Activated B cell treated with CpG ODN at 0.5 μM for 24 hours (primary cell): ENCODE measurements around the gene CYTH1. TPM values are rescaled to one million over a fixed set of nuclear protein-coding genes. Genes with fewer than 3 reads are reported as not detected.
A peak's percentile ranks its signal among the peaks of the same experiment; 100 is the strongest.

Experiments used
- ATAC-seq: fragments of 200-7000 bp; cut with Tn5 transposase; one replicate; pipeline ENCODE4 v1.10.0; 2021; ENCODE audit warnings: low read depth, mild to moderate bottlenecking, moderate library complexity
- CTCF ChIA-PET: fragments of 350-600 bp; sonication (Branson Sonifier 250); formaldehyde crosslinking; loops from one replicate; lab custom pipeline; 2021; ENCODE audit warnings: antibody characterized with exemption; lab: Charles Lee
- POLR2A ChIA-PET: fragments of 350-600 bp; sonication (Branson Sonifier 250); formaldehyde crosslinking; loops from one replicate; lab custom pipeline; 2021; ENCODE audit warnings: antibody characterized with exemption; lab: Charles Lee
- DNase-seq: peaks from one replicate; pipeline ENCODE4 v3.0.0; 2022
- H3K27ac Mint-ChIP-seq: one replicate; pipeline ENCODE4 v1.8.0; 2020; ENCODE audit warnings: mixed read lengths
- H3K27me3 Mint-ChIP-seq: one replicate; pipeline ENCODE4 v1.8.0; 2021; ENCODE audit warnings: mixed read lengths
- H3K36me3 Mint-ChIP-seq: one replicate; pipeline ENCODE4 v1.8.0; 2021; ENCODE audit warnings: low read depth, mixed read lengths
- H3K4me1 Mint-ChIP-seq: one replicate; pipeline ENCODE4 v1.8.0; 2021; ENCODE audit warnings: mixed read lengths
- H3K4me3 Mint-ChIP-seq: one replicate; pipeline ENCODE4 v1.8.0; 2020; ENCODE audit warnings: mild to moderate bottlenecking, mixed read lengths
- H3K9me3 Mint-ChIP-seq: one replicate; pipeline ENCODE4 v1.8.0; 2020; ENCODE audit warnings: mixed read lengths
- intact Hi-C: fragments of 100-400 bp; cut with micrococcal nuclease; formaldehyde crosslinking; loops from one replicate; pipeline ENCODE4 v1.15.1; 2024
- total RNA-seq: library from RNA; stranded (reverse); gene quantifications from 2 replicates; pipeline ENCODE4 v1.2.3, GENCODE V29; 2022
- TF ChIP-seq, protein P1 (sequence below): fragments of 200-600 bp; IDR thresholded peaks from one replicate; pipeline ENCODE4 v1.8.0; 2022; ENCODE audit warnings: antibody characterized with exemption, mild to moderate bottlenecking

CYTH1 gene
- total RNA-seq, 1 donor from 2014 or later: 391 TPM

DNA sequence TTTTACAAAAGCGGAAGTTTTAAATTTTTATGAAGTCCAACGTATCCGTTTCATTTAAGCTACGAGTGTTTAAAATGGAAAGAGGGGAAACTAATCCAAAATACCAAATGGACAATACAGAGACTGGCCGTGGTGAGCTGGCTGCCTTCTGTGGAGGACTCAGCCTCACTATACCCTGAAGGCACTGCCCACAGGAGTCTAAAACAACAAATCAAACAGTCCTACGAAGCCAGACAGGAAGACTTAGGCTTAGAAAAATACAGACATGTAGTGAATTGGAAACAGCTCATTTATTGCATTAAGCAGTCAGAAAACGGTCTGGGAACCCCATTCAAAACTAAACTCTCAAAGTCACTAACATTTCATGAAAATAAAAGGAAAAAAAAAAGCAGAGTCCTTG lies 75.1 kb downstream of the CYTH1 start:
- ATAC-seq (no peak), DNase-seq (no peak)
- CTCF ChIA-PET: interaction anchor here (0.9 to 5.1 kb wide), 9 partner anchors 11 to 210 kb away, joined by 3 to 42 read pairs (median 7); no protein-coding TSS in a partner anchor
- Mint-ChIP-seq H3K27ac (peak overlapping the region; percentile 84), H3K9me3 (no peaks in the 10 kb centered on the region), H3K36me3 (peaks cover 78% of the 10 kb centered on the region), H3K27me3 (no peaks in the 10 kb centered on the region), H3K4me1 (peaks cover 79% of the 10 kb centered on the region), H3K4me3 (no peak overlapping the region)
- TF ChIP-seq, protein P1, sequence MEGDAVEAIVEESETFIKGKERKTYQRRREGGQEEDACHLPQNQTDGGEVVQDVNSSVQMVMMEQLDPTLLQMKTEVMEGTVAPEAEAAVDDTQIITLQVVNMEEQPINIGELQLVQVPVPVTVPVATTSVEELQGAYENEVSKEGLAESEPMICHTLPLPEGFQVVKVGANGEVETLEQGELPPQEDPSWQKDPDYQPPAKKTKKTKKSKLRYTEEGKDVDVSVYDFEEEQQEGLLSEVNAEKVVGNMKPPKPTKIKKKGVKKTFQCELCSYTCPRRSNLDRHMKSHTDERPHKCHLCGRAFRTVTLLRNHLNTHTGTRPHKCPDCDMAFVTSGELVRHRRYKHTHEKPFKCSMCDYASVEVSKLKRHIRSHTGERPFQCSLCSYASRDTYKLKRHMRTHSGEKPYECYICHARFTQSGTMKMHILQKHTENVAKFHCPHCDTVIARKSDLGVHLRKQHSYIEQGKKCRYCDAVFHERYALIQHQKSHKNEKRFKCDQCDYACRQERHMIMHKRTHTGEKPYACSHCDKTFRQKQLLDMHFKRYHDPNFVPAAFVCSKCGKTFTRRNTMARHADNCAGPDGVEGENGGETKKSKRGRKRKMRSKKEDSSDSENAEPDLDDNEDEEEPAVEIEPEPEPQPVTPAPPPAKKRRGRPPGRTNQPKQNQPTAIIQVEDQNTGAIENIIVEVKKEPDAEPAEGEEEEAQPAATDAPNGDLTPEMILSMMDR: no peak
- POLR2A ChIA-PET: interaction anchor here (0.6 to 15.8 kb wide), 17 partner anchors 10 to 96 kb away, joined by 3 to 396 read pairs (median 5); no protein-coding TSS in a partner anchor
- intact Hi-C loops: loop anchor here (5.0 kb wide), 1 partner anchor 135 kb away; the partner anchor contains the start of gene USP36

DNA sequence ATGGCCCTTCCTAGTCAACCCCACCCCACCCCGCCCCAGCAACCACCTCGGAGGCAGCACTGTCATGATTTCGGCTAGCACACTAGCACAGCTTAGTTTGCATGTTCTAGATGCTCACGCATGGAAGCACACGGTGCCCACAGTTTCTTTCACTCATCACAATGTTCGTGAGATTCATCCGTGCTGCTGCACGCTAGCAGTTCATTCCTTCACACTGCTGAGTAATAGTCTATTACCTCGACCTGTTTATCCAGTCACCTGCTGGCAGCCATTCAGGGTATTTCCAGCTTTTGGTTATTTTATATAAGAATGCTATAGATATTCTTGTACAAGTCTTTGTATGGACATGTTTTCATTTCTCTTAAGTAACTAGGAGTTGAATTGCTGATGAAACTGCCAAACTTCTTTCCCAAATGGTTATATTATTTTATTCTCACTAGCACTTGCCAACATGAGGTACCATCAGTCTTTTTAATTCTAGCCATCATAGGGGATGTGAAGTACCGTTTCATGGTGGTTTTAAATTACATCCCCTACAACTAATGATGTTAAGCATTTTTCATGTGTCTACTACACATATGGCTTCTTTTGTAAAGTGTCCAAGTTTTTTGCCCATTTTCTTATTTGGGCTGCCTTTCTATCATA lies 75.7 kb downstream of the CYTH1 start:
- H3K4me3 Mint-ChIP-seq: peak overlapping the region; percentile 24
- CTCF ChIA-PET: interaction anchor here (0.9 to 5.1 kb wide), 5 partner anchors 10 to 41 kb away, joined by 3 to 42 read pairs (median 5); no protein-coding TSS in a partner anchor
- no peaks in the 10 kb centered on the region for H3K27me3 Mint-ChIP-seq
- TF ChIP-seq, protein P1: no peak
- peaks cover 82% of the 10 kb centered on the region for H3K36me3 Mint-ChIP-seq
- intact Hi-C loops: loop anchor here (1.0 to 5.0 kb wide), 5 partner anchors 10 to 136 kb away; partner anchors contain the start of gene USP36
- peak overlapping the region; percentile 84 for H3K27ac Mint-ChIP-seq
- peaks cover 73% of the 10 kb centered on the region for H3K4me1 Mint-ChIP-seq
- no peak for DNase-seq
- no peaks in the 10 kb centered on the region for H3K9me3 Mint-ChIP-seq
- ATAC-seq: peak; percentile 85
- POLR2A ChIA-PET: interaction anchor here (0.6 to 15.8 kb wide), 18 partner anchors 10 to 97 kb away, joined by 3 to 396 read pairs (median 6); no protein-coding TSS in a partner anchor

DNA sequence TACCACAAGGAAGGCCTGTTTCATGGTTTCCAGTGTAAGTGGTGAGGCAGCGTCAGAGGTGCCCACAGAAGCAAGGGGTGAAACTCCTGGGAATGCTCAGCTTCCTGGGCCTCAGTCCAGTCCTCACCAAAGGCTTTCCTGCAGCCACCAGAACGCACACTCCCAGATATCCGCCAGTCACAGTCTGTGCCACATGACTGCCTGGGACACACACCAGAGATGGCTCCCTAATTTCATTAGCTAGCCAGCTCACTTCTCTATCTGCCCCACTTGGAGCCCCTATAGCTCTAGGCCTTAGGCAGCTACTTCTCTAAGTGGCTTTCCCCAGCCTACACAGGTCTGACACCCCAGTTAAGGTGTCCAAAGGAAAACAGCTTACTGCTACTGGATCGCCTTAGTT lies 77.0 kb downstream of the CYTH1 start:
- H3K4me1 Mint-ChIP-seq: peaks cover 63% of the 10 kb centered on the region
- ChIA-PET POLR2A (interaction anchor here (1.3 to 15.8 kb wide), 3 partner anchors 10 to 29 kb away, joined by 4 to 396 read pairs (median 9); no protein-coding TSS in a partner anchor), CTCF (interaction anchor here (1.2 kb wide), 1 partner anchor 13 kb away, joined by 3 read pairs; no protein-coding TSS in a partner anchor)
- ATAC-seq (no peak), DNase-seq (no peak)
- intact Hi-C loops: loop anchor here (5.0 kb wide), 1 partner anchor 137 kb away; the partner anchor contains the start of gene USP36
- H3K9me3 Mint-ChIP-seq: no peaks in the 10 kb centered on the region
- H3K27ac Mint-ChIP-seq: peak overlapping the region; percentile 84
- TF ChIP-seq, protein P1: no peak
- H3K4me3 Mint-ChIP-seq: no peak overlapping the region
- peaks cover 85% of the 10 kb centered on the region for H3K36me3 Mint-ChIP-seq
- no peaks in the 10 kb centered on the region for H3K27me3 Mint-ChIP-seq

DNA sequence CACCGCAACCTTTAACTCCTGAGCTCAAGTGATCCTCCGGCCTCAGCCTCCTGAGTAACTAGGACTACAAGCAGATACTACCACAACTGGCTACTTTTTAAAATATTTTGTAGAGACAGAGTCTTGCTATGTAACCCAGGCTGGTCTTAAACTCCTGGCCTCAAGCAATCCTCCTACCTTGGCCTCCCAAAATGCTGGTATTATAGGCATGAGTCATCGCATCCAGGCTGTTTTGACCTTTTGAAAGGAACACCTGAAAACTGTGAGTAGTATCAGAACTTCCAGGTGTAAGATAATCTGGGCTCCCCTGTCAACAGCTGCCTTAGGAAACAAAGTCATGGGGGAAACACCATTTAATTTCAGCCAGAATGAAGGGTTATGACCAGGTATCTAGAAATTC lies 77.5 kb downstream of the CYTH1 start:
- intact Hi-C loops: no loop called here
- peak overlapping the region; percentile 84 for H3K27ac Mint-ChIP-seq
- DNase-seq (no peak), ATAC-seq (no peak)
- ChIA-PET POLR2A (interaction anchor here (1.3 to 15.8 kb wide), 3 partner anchors 9 to 29 kb away, joined by 4 to 396 read pairs (median 9); no protein-coding TSS in a partner anchor), CTCF (interaction anchor here (1.2 kb wide), 1 partner anchor 13 kb away, joined by 3 read pairs; no protein-coding TSS in a partner anchor)
- H3K4me3 Mint-ChIP-seq: no peak overlapping the region
- no peaks in the 10 kb centered on the region for H3K27me3 Mint-ChIP-seq
- H3K4me1 Mint-ChIP-seq: peaks cover 58% of the 10 kb centered on the region
- peaks cover 85% of the 10 kb centered on the region for H3K36me3 Mint-ChIP-seq
- no peaks in the 10 kb centered on the region for H3K9me3 Mint-ChIP-seq
- TF ChIP-seq, protein P1: no peak
